ENCODE results near the gene FJX1.

Gene FJX1

DNA sequence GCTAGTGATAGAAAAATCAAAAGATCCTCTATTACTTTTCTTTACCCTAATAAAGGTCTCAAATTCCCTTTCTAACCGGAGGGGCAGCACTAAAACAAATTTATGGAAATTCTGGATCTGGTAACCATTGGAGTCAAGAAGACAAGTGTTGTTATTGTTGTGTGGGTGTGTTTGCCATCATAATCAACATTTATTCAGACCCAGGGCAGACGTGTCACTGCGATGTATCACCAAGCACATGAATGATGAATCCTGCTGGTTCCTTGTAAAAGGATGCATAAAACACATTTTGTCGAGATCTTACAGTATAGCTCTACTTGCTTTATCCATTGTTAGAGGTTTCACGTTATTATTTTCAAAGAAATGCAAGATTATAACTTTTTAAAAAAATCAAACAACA, 12.1 kb upstream of the FJX1 start:
- DNase-seq (ENCODE audit: low read depth in 2 of 2) = no peak

DNA sequence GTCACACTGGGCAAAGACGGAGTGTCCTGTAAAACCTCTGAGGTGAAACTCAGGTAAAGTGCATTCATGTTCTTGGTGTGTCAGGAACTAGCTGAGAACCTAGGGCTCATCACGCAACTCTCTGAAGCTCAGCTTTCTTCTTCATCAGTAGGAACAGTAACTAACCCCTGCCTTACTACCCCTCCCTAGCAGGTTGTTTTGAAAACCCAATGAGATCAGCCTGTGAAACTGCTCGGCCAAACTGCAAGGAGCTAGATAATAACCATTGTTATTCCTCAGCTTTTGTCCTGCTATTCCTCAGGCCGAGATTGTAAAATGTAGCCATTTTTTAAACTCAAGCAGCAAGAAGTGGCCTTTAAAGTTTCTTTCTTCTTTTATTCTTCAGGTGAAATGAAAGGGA, 9.8 kb upstream of the FJX1 start:
- no peak for DNase-seq (ENCODE audit: low read depth in 2 of 2)

DNA sequence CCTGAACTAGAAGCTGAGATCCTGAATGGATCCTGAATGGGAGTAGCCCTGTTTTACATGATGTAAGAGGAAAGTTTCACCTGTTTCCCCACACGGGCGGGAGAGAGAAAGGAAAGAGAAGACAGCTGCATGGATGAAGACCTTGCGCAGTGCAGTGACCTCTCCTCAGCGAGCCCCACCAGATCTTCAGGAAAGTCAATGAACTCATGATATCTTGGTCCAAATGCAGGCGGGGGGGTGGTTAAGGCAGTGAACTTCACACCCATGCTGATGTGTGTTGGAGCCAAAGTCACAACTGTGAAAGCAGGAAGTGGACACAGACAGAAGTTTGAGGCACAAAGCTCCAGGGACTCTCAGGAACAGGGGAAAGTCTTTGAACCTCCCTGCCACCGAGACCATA, 8.6 kb upstream of the FJX1 start:
- no peak for DNase-seq (ENCODE audit: low read depth in 2 of 2)

DNA sequence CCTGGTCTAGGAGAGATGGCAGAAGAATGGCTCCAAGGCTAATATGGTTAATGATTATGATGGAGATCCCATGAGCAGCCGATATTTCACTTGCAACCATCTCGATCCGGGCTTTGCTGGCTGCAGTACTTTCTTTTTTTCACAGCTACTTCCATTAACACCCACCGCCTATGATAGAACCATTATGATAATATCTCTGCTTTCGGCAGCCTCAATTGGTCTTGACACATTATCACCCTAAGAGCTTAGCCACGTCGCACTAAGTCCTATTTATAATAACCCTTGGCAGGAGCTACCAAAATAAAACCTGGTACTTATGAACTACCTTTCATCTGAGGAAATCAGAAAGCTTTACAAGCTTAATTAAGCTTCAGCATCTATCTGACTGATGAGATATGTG, 7.6 kb upstream of the FJX1 start:
- no peak for DNase-seq (ENCODE audit: low read depth in 2 of 2)

DNA sequence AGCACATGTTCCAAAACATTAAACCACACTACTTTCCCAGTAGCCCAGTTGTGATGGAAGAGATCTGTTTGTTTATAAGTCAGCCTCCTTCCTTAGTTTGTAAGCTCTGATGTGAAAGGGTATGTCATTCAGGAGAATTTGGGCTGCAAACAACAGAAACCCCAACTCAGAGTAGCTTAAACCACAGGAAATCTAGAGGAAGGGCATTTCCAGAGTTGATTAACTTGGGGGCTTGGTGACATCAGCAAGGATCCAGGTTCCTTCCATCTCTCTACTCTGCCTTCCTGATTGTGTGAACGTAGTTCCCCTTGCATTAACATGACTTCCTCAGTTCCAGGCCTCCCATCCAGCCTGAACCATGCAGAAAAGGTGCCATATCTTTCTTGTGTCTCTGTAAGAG, 6.5 kb upstream of the FJX1 start:
- no peak for DNase-seq (ENCODE audit: low read depth in 2 of 2)

DNA sequence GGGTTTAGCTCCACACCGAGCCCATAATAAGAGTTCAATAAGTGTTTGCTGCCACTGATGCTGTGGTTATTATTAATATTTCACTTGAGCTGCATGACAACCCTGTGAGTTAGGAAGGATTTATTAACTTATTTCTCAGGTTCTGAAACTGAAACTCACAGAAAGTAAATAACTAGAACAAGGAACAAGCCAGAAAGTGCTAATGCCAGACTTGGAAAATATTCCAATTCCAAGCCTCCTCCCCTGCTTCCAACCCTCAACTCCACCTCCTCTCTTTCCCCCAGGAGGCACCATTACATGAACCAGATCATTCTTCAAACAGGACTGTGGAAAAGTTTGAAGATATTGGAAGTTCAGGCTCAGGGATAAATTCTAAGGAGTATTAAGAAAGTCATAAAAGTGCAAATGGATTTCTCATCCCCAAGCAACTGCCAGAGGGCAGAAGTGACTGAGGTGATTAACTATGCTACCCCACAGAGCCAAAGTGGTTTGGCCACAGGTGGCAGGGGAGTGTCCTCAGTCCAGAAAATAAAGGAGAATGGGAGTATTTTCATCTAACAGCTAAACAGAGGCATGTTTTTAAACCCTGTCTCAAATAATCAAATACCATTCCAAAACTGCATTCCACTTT, 3.2 kb upstream of the FJX1 start:
- DNase-seq (ENCODE audit: low read depth in 2 of 2) = no peak

DNA sequence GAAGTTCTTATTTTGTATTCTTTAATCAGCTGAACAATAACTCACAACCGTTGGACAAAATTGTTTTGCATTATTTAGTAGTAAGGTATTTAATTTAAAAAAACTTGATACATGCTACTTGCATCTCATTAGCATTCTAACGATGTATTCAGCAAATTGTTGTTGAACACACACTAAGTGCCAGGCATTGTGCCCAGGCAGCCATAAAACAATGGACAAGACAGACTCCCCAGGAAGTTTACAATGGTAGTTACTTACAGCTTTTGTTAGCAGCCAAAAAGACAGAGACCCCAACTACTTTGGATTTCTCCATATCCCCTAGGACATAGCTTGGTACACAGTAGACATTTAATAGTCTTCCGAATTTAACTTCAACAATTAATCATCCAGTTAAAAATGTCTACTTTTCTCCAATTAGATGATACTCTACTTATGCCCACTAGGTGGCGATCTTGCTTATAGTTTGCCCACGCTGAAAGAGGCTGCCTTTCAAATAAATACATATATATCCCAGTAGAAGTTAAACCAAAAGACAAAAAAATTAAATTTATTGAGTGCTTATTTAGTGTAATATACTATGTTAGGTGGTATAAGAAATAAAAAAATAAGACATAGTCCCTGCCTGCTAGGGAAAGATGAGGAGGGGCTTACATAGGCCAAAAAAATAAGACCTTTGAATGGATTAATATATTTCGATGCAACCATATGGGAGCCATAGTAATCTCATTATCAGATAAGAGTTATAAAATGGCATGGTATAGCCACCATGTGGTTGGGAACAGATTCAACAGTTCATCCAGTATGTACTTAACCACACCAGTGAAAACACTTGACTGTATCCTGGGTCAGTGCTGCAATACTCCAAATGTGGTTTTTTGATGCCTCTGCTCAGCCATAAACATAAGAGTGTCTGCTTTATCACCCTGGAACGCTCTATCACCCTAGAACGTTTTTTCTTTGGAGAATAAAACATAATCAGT, 2.0 kb upstream of the FJX1 start:
- no peak for DNase-seq (ENCODE audit: low read depth in 2 of 2)

DNA sequence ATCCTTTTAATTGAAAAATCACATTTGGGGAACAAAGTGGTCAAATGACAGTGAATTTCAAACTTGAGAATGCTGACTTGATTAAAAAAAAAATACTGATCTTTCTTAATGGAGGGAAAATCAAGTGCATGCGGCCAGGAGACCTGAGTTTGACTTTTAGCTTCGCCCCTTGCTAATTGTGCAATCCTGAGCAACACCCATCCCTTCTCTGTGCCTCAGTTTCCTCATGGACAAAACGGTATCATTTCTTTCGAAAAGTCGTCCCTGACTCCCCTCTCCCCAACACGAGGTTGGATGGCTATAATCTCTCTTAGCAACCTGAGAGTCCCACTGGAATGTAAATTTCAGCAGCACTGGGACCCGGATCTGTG, 959 bp upstream of the FJX1 start:
- DNase-seq (ENCODE audit: low read depth in 2 of 2) = no peak

DNA sequence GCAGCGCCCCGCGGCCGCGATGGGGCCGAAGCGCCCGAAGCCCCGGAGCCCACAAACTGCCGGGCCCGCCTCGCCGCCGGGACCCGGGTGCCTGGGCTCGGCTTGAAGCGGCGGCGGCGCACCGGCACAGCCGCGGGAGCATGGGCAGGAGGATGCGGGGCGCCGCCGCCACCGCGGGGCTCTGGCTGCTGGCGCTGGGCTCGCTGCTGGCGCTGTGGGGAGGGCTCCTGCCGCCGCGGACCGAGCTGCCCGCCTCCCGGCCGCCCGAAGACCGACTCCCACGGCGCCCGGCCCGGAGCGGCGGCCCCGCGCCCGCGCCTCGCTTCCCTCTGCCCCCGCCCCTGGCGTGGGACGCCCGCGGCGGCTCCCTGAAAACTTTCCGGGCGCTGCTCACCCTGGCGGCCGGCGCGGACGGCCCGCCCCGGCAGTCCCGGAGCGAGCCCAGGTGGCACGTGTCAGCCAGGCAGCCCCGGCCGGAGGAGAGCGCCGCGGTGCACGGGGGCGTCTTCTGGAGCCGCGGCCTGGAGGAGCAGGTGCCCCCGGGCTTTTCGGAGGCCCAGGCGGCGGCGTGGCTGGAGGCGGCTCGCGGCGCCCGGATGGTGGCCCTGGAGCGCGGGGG, 346 bp downstream of the FJX1 start:
- no peak for DNase-seq (ENCODE audit: low read depth in 2 of 2)

DNA sequence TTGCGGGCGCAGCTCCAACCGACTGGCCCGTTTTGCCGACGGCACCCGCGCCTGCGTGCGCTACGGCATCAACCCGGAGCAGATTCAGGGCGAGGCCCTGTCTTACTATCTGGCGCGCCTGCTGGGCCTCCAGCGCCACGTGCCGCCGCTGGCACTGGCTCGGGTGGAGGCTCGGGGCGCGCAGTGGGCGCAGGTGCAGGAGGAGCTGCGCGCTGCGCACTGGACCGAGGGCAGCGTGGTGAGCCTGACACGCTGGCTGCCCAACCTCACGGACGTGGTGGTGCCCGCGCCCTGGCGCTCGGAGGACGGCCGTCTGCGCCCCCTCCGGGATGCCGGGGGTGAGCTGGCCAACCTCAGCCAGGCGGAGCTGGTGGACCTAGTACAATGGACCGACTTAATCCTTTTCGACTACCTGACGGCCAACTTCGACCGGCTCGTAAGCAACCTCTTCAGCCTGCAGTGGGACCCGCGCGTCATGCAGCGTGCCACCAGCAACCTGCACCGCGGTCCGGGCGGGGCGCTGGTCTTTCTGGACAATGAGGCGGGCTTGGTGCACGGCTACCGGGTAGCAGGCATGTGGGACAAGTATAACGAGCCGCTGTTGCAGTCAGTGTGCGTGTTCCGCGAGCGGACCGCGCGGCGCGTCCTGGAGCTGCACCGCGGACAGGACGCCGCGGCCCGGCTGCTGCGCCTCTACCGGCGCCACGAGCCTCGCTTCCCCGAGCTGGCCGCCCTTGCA, 1.0 kb downstream of the FJX1 start:
- DNase-seq (ENCODE audit: low read depth in 2 of 2) = no peak

DNA sequence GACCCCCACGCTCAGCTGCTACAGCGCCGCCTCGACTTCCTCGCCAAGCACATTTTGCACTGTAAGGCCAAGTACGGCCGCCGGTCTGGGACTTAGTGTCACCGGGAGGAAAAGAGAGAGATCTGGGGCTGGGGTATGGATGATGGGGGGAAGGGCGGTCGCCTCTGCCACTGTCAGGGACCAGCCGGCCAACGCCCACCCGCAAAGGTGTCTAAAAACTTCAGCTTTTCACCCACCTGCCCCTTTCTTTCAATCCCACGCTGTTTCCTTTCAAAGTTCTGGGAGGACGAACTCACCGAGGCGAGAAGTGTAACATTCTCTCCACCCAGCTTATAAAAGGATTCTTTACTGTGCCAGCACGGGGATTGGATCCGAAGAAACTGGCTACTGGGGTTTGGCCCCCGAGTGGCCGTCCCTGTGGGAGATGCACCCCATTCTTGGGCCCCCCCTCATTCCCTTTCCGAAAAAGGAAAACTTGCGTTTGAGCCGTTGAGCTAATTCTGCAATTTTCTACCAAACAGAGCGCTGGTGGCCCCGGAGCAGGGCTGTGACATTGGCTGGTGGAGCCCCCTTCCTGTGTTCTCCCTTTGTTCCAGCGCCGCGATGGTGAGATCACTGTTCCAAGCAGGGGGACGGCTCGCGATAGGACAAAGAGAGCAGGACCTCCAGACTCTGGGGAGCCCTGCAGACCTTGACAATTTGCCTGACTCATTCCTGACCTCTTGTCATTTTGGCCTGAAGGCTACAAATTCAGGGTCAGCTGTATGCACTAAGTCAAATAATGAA, 1.8 kb downstream of the FJX1 start:
- DNase-seq (ENCODE audit: low read depth in 2 of 2) = no peak

DNA sequence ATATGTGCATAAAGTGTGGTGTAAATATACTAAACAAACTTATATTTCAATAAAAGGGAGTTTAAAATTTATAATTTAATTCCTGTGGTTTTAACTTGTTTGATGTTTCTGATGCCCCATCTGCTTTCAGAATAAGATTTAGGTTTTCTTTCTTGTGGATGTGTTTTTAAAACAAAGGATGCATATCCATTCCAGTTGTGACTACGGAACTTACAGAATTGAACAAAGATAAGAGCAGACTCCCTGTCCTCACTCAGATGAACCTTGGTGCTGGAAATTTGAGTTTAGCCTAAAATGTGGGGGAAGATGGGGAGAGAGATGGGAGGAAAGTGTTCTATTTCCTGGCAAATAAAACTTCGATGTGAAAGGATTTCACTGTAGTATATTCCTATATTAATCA, 2.5 kb downstream of the FJX1 start:
- DNase-seq (ENCODE audit: low read depth in 2 of 2) = no peak

DNA sequence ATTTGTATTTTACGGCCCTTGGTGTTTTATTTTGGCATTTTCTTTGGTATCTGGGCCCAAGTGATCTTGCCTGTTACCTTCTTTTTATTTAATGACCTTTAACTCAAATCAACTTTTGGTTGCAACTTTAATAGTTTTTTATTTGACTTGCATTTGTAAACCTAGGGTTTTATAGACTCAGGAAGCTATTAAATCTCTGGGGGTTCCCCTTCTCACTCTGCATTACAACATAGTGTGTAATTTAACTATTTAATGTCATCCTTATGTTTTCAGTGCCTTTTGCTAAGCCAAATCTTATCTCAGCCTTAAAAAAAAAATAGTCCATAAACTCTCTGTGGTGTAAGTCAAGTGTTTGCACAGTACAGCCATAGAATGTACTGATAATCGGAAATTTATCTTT, 3.4 kb downstream of the FJX1 start:
- no peak for DNase-seq (ENCODE audit: low read depth in 2 of 2)

DNA sequence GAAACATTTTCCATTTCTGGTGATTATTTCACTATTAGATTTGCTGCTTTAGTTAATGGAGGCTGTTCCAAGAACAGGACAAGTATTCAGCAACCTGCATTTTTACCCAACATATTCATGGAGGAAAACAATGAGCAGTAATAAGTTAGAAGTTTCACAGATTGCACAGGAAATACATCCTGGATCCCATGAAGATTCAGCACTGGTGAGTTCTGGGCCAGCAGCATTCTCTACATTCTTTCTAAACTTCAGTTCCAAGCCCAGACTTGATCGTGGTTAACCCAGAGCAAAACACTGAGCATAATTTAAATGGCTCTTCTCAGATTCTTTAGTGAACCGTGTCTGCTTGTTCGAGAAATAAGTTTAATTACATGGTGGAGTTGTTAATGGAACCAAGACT, 3.8 kb downstream of the FJX1 start:
- DNase-seq (ENCODE audit: low read depth in 2 of 2) = no peak

DNA sequence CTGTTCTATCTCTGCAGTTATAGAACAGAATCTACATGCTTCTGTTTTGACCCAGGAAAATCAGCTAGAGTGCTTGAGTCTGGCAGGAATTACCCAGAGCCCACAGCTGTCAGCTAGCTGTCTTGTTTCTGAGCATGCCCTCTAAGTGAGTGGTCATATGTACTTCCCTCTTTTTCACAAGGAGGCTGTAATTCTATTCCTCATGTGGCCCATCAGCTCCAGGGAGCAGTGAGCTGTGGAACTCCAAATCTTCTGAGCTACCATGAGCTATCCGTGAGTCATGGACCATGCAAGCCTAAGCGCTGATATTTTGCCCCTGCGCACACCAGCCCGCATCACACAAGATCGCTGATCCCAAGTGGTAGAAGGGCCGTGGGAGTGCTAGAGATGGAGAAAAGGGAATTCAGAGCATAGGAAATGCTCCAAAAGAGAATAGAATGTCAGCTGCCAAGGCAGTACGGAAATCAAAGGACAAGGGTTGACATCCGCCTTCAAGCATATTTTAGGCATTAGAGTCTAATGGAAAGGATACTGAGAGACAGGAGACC, 5.4 kb downstream of the FJX1 start:
- no peak for DNase-seq (ENCODE audit: low read depth in 2 of 2)

DNA sequence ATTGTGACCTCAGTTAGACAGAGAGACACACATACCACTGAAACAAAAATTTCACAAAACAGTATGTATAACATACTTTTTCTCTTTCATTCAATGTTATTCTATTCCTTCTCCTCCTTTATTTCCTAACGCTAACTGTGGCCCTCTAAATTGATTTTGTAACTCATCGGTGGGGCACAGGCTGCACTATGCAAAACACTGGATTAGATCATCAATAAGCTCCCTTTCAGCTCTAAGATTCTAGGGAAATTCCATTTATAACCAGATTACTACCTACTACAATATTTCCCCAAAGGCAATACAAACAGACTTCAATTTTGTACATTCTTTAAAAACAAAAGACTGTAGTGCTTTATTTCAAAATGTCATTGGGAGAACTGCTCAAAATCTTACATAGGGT, 6.1 kb downstream of the FJX1 start:
- DNase-seq (ENCODE audit: low read depth in 2 of 2) = no peak

DNA sequence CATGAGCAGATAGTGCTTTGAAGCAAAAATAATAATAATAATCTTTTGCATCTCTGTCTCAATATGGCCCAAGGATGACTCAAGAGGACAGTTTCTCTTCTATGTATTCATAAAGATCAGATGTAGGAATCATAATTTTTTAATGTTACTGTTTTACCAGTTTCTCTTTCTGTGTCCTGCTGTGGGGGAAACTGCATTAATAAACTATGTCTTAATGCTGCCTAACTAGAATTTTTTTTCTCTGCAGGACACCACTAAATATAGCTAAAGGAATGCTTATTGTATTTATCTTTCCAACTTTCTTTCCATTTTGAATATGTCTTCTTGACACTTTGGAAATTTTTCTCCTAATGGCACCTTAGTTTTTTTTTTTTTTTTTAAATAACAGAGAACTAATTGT, 6.5 kb downstream of the FJX1 start:
- no peak for DNase-seq (ENCODE audit: low read depth in 2 of 2)

DNA sequence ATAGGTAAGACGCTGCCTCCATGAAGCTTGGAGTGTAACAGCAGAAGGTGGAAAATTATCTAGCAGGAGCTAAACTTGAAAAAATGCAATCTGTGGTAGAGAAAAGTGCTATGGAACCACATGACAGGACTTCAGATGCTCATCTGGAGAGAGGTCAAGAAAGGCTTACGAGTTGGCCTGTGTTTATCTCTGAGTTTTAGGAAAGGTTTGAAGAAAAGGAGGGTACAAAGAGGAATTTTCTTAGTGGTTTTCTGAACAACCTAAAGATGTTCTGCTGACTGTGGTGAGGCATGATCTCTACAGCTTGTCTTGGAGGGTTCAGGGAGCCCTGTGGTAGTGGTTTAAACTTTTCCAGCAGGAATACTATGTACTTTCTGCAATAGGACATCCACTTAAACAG, 8.2 kb downstream of the FJX1 start:
- DNase-seq (ENCODE audit: low read depth in 2 of 2) = no peak

DNA sequence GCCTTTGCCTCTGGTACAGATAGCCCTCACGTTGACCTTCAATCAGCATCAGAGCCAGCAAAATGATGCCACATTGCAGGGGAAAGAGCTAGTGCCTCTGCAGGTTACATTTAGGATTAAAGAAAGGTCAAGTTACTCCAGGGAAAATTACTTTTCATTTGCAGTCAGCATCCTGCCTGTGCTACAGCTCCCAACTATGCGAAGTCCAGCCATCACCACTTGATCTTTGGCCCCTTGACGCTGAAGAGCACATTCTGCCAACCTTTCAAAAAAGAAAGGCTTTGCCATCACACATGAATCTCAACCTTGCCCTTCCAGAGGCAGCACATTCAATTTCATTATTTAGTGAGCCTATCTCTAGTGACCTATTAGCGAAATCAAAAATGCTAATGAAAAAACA, 11.3 kb downstream of the FJX1 start:
- DNase-seq (ENCODE audit: low read depth in 2 of 2) = no peak

DNA sequence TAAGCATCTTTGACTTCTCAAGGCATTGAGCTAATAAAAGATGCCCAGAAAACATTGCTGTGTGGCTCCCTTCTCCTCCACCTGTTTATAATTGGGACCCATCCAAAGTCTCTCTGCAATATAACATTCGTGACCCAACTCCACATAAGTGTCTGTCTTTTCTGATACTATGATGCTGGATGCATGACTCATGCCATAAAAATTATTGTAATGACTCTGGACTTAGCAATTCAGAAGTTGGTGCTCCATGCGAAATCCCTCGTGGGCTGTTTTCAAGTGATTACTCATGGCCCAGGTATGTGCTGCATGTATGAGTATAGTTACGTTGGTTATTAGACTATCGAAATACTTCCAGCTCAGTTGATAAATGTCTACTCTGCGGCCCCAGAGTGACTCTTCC, 11.7 kb downstream of the FJX1 start:
- no peak for DNase-seq (ENCODE audit: low read depth in 2 of 2)

DNA sequence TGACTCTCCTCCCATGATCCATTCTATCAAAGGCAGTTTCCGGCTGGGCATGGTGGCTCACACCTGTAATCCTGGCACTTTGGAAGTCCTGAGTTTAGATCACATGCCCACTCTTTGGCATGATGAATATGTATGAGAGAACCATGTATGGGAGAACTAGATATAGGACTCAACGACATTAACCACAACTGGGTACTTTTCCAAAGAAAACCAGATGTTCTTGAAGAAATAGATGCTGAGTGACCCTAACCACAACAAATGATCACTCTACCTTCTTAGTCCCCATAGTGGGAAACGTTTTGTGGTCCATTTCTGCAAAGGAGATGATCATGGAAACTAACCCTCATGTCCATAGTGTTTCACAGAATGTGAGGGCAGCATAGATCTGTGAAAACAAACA, 13.6 kb downstream of the FJX1 start:
- no peak for DNase-seq (ENCODE audit: low read depth in 2 of 2)

Measured in stimulated activated CD8-positive, alpha-beta memory T cell treated with anti-CD3 and anti-CD28 coated beads, Interleukin-15, amount 100 ng/mL, for 4 hours (primary cell).